A549 (cell line): ENCODE results near the gene IDS.

ENCODE experiments used
- MAFK ChIP-seq: fragments of 450-650 bp; IDR thresholded peaks from 2 replicates; pipeline ENCODE4 v1.6.1; 2014; ENCODE audit not compliant: partially characterized antibody
- POLR2A ChIP-seq: IDR thresholded peaks from 2 replicates; pipeline ENCODE4 v1.6.1; 2012; ENCODE audit warnings: mild to moderate bottlenecking, low read length
- RAD21 ChIP-seq, 2 experiments: fragments of >200 bp in 1 of 2; sonication (Bioruptor Twin) in 1 of 2; formaldehyde crosslinking in 1 of 2; IDR thresholded peaks in 1 of 2; conservative IDR thresholded peaks in 1 of 2; 2 replicates in 1 of 2; 3 replicates in 1 of 2; pipeline ENCODE4 v1.6.1; 2012 to 2018; ENCODE audit warnings: inconsistent platforms in 1 of 2
- RCOR1 ChIP-seq: fragments of 150-350 bp; IDR thresholded peaks from 2 replicates; pipeline ENCODE4 v1.6.1; 2014; ENCODE audit warnings: antibody characterized with exemption, low read length, low read depth
- TF ChIP-seq, protein P1 (sequence below): fragments of >200 bp; sonication (Bioruptor Twin); formaldehyde crosslinking; IDR thresholded peaks from 3 replicates; pipeline ENCODE4 v1.5.1; 2016

DNA sequence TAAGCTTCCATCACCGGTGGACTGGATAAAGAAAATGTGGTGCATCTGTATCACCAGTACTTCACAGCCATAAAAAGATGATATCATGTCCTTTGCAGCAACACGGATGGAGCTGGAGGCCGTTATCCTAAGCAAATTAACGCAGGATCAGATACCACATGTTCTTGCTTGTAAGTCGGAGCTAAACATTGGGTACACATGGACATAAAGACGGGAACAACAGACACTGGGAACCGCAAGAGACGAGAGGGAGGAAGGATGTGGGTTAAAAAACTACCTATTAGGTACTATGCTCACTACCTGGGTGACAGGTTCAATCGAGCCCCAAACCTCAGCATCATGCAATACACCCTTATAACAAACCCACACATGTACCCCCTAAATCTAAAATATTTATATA lies 16.3 kb upstream of the IDS start:
- TF ChIP-seq MAFK (no peak), POLR2A (no peak), RCOR1 (no peak), RAD21 (conservative IDR thresholded peaks at IDR 0.05 in 1 of 2, IDR thresholded peaks at IDR 0.05 in 1 of 2) (no peak)
- TF ChIP-seq, protein P1, sequence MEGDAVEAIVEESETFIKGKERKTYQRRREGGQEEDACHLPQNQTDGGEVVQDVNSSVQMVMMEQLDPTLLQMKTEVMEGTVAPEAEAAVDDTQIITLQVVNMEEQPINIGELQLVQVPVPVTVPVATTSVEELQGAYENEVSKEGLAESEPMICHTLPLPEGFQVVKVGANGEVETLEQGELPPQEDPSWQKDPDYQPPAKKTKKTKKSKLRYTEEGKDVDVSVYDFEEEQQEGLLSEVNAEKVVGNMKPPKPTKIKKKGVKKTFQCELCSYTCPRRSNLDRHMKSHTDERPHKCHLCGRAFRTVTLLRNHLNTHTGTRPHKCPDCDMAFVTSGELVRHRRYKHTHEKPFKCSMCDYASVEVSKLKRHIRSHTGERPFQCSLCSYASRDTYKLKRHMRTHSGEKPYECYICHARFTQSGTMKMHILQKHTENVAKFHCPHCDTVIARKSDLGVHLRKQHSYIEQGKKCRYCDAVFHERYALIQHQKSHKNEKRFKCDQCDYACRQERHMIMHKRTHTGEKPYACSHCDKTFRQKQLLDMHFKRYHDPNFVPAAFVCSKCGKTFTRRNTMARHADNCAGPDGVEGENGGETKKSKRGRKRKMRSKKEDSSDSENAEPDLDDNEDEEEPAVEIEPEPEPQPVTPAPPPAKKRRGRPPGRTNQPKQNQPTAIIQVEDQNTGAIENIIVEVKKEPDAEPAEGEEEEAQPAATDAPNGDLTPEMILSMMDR, result no peak
